Measurements from ENCODE around the gene TMPRSS13. TPM values are rescaled to one million over a fixed set of nuclear protein-coding genes. Genes with fewer than 3 reads are reported as not detected.
A peak's percentile ranks its signal among the peaks of the same experiment; 100 is the strongest.

The TMPRSS13 gene
- total RNA-seq, 1 donor from 2014 or later: 0.39 TPM

DNA sequence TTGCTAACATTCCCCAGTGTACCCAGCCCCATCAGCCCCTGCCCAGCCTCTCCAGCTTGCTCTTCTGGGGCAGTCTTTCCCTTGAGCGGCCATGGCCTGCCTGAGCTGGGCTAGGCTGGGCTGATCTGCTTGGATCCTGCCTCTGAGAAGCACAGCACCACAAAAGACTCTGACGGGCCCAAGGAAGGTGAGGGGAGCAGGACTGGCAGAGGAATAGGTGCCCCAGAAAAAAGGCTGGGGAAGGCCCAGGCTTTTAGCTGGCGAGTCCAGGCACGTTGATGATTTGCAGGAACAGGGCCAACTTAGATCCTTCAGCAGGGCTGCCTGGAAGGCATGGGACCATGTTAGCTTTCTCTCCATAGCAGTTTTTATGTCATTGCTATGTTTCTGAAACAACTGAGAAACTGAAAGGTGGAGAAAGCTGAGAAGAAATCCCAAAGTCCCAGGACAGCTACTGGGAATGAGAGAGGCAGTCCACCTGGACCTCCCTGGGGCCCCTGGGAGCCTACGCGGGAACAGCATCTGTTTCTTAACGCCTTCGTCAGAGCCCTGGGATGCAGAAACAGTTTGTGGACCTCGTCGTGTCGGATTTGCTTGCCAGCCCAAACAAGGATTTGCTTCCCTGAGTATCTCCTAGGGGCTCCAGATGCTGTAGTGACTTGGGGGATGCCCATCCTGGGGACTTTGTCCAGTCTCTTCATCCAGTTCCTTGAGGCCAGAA lies 28.3 kb downstream of the TMPRSS13 start:
- DNase-seq (ENCODE audit: low spot score): peak; percentile 85

DNA sequence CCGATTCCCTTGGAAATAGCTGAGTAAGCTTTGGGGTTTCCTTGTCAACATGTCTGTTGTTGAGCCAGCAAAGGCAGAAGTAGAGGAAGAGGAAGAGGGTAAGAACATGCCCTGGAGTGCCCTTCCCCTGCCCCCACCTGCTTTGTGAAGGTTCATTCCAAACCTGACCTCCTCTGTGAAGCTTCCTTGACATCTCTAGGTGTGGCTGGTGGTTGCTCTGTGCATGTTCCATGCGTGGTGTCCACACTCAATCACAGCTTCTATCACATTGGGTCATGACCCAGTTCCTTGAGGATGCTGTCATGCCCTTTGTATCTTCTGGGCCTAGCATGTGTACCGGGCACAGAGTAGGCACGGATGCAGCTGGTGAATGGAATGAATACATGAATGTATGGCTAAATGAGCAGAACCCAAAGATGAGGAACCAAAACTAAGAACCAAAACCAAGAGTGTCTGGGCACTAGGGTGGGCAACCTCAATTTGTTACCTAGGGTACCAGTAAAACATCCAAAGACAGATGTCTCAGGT lies 29.0 kb downstream of the TMPRSS13 start:
- peak; percentile 28 for DNase-seq (ENCODE audit: low spot score)

DNA sequence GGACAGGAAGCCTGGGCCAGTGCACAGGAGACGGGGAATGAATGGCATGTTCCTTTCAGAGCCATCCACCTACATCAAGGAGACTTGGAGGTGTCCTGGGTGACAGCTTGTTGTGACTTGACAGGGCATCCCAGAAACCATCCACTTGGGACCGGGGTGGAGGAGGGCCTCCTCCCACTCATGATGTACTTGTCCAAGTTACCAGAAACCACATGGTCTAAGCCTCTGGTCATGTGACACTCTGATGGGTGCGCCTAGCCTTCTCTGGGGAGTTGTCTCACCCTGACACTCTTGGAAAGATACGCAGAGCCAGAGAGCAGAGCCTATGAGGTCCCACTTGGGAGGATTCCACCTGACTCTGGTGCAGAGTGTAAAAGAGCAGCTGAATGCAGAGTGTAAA lies 31.1 kb downstream of the TMPRSS13 start:
- DNase-seq (ENCODE audit: low spot score): peak; percentile 69

DNA sequence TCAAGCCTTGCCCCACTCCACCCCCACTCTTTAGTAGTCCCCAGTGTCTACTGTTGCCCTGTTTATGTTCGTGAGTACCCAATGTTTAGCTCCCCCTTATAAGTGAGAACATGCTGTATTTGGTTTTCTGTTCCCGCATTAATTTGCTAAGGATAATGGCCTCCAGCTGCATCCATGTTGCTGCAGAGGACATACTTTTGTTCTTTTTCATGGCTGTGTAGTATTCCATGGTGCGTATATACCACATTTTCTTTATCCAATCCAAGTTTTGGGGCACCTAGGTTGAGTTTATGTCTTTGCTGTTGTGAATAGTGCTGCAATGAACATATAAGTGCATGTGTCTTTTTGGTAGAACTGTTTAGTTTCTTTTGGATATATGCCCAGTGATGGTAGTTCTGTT lies 36.6 kb downstream of the TMPRSS13 start:
- no peak for DNase-seq (ENCODE audit: low spot score)

DNA sequence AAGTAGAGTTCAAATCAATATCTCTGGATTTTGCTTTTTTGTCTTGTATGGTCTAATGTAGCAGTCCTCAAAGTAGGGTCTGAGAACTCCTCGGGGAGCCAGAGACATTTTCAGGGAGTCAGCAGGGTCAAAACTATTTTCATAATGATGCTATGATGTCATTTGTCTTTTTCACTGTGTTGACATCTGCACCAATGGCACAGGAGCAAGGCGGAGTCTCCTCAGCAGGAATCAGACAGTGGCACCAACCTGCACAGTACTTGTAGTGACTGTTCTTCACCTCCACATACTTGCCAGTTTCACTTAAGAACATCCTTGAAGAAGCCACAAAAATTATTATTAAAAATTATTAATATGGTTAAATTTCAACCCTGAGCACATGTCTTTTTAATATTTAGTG lies 37.8 kb downstream of the TMPRSS13 start:
- no peak for DNase-seq (ENCODE audit: low spot score)

DNA sequence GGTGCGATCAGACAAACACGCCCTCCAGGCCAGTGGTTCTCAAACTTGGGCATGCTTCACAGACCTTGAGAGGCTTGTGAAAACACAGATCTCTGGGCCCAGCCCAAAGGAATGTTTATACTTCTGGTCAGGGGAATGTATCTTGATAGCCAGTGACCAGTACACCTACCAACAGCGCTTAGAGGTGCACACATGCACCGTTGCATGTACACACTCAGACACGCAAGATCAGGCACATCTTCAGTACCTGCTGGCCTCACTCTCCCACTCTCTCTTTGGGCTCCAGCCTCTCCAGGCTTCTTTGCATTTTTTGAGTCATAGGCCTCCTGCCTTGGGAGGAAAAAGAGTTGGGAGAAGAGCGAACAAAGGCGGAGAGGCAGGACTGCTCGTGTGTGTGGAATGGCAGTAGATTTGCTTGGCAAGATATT lies 41.0 kb downstream of the TMPRSS13 start:
- peak; percentile 47 for DNase-seq (ENCODE audit: low spot score)

DNA sequence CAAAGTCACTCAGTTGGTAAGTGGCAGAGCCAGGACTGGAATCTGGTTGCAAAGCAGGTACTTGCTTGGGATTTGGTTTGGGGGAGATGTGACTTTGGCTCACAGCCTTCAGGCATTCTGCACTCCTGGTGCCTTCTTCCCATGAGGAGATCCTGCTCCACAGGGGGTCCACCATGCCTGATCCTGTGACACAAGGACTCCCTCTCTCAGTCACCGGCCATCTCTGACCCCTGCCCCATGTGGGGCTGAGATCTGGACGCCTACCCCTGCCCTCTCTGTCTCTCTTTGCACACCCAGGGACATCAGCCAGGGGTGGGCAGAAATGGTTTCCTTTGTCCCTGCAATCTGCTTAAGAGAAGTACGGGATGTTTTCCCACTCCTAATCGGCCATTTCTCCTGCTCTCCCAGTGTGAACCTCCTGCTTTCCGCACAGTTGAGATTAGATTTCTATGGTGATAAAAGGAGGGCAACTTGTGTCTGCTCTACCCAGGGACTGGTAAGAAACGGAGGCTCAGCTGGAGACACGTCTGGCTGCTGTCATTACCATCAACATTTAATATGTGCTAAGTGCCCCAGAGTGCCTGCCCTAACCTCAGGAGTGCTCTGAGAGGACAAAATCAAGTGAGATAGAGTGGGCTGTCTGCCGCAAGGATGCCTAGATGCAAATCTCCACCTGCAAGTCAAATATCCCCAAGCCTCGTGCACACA lies 41.6 kb downstream of the TMPRSS13 start:
- DNase-seq (ENCODE audit: low spot score): no peak

DNA sequence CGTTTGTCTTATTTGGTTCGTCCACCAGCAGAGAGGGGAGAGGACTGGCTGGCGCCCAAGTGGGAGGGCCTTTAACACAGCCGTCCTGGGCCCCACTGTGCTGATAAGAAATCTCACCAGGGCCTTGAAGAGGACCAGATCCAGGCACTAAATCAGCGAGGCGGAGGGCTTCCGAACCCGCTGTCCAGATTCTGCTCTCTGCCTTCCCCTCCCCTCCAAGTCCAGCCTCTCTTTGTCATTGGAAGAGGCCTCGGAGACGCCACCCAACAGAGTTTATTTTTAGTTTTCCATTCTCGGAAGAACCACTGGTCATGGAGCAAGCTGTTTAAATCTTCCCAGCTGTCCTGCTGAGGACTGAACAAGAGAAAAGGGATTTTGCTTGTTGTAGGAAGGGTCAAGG lies 43.4 kb downstream of the TMPRSS13 start:
- DNase-seq (ENCODE audit: low spot score): no peak

DNA sequence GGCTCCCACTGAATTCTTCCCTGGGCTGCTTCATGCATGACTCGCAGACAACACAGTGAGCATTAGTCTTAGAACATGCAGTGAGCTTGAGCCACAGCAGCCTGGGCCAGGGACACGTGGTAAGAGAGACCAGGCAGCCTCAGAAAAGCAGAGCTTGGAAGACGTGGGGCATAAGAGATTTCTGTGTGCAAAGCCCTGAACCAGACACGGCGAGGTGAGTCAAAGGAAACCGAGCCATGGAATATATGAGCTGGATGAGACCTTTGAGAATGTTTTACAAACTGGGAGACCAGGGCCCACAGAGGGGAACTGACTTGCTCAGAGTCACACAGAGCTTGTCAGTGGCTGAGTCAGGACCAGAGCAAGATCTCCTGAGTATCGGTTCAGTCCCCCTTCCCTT lies 44.2 kb downstream of the TMPRSS13 start:
- DNase-seq (ENCODE audit: low spot score): no peak

DNA sequence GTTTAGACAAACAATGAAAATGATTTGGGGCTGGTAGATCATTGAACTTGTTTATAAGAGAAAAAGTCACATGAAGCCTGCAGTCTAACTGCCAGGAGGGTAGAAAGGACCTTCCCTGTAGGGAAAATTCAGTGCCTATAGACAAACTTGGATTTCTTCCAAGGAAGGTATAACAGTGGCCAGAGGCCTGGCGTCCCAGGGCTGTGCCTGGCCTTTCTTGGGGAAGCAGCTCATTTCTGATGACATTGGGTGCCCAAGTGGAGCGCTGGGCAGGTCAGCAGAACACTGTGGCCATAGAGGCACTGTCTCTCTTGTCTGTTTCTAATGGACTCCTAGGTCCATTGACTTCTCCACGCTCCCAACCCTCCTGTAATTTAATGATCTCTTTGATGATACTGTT lies 46.1 kb downstream of the TMPRSS13 start:
- no peak for DNase-seq (ENCODE audit: low spot score)

DNA sequence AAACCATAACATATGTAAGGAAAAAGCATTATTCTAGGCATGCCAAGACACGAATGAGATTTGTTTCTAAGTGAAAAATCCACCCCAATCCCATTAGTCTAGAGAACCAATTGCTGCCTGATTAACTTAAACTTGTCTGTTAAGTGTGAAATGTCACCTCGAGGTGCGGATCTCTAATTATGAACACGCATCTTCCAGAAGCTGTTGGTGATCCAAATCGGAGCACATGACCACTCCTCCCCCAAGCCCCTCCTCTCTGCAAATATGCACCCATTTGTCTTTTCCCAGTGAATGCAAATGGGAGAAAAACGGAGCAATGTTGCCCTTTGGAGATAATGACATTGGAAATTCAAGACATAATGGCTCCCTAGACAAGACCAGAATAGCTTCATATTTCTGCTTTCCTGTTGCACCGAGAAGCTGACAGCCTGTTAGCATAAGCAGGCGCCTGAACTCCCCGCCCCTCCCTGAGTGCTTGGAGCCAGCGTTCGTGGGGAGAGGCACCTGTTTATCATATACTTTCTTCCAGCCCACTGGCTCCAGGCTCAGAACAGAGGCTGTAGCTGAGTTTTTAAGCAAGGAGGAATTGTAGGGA lies 46.8 kb downstream of the TMPRSS13 start:
- peak; percentile 64 for DNase-seq (ENCODE audit: low spot score)

DNA sequence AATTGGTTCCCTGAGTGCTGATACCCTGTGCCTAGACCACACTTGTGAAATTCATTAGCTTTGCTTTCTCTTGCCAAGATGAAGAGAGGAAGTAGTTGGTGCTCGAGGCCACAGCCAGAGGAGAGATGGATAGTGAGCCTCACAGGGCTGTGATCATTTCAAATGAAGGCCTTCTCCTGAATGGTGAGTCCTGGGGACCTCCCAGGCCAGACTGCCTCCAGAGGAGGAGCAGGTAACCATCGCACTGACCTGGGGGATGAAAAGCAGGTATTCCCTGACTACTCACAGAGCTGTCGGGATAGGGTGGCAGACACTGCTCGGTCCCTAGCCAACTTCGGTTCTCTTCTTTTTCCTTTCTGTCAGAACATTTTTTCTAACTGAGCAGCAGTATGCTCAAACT lies 48.0 kb downstream of the TMPRSS13 start:
- peak; percentile 26 for DNase-seq (ENCODE audit: low spot score)

DNA sequence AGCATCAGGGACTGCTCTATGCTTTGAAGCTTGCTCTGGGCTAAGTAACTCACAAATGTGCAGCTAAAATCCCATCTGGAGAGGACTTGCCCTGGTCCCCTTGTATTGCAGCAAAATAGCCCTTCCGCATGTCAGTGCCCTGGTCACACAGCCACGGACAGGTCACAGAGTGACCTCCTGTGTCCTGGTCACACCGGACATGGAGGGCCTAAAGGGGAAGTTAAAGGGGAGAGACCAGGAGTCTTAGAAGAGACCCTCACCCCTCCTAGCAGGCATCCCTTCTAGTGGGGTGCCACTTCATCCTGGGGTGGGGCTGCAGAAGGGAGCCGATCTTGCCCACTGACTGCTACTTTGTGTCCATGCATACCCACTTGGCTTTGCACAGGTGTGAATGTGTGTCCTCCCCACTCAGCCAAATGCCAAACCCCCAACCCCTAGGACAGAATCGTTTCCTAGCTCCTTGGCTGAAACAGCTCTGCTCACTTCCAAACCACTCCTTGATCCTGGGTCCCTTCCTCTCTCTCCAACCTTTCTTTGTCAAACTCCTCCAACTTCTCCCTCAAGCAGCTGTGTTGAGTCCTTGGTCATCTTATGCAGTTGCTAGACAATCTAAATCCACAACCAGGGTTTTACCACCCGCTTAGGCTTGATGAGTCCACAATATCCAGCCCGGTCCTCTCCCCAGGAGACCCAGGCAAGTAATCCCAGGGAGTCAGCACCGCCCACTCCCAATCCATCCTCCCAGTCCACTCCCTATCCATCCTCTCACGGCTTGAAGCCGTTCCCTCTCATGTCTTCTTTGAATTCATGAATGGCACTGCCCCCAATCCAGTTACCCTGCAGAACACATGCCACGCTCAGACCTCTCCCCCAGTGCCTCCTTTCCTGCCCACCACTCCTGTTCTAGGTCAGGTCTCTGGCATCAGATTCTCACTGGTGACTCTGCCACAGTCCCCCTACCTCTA lies 49.4 kb downstream of the TMPRSS13 start:
- peak; percentile 81 for DNase-seq (ENCODE audit: low spot score)

DNA sequence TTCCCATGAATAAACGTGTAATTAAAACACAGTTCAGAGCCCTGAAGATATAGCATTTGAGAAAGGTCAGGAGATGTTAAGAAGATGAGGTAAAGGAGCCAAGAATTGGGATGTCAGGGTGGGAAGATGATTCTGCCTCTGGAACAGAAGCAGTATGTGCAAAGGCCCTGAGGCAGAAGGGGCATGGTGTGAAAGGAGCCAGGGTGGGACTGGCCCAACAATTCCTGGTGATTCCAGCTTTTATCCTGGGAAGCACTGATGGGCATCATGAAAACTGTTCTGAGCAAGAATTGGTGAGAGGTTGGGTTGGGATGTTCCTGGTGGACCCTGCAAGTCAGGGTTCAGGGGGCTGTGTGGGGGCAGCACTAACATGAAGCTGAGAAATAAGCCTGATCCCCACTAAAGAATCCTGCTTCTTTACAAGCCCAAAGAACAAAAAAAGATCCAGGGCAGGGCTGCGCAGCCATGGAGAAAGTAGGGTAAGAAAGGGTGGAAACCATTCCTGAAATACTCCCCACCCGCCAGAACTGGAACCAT lies 50.2 kb downstream of the TMPRSS13 start:
- peak; percentile 67 for DNase-seq (ENCODE audit: low spot score)

DNA sequence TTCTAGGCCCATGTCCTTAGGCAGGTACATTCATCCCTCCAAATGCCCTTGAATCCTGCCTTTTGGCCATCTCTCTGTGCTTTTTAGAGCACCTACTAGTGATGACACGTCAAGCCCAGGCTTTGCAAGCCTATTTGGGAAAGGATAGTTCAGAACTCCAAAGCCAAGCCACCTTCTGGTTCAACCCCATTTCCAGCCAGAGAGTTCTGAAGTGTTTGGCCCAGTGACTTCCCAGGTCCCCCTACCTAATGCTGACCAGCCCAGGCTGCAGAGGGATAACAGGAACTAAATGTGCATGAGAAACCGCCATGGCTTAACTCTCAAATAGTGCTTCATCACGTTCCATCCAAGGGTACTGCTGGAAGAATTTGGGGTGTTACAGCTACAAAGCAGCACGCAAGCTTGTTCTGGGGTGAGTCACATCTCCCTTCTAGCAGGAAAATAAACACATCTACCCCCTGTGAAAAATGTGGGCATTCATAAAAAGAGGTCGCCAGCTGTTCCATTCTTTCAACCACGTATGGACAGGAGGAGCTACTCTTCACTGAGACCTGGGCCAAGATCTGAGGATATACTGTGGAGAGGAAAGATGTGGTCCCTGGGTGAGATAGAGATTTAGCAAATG lies 50.8 kb downstream of the TMPRSS13 start:
- peak; percentile 12 for DNase-seq (ENCODE audit: low spot score)

DNA sequence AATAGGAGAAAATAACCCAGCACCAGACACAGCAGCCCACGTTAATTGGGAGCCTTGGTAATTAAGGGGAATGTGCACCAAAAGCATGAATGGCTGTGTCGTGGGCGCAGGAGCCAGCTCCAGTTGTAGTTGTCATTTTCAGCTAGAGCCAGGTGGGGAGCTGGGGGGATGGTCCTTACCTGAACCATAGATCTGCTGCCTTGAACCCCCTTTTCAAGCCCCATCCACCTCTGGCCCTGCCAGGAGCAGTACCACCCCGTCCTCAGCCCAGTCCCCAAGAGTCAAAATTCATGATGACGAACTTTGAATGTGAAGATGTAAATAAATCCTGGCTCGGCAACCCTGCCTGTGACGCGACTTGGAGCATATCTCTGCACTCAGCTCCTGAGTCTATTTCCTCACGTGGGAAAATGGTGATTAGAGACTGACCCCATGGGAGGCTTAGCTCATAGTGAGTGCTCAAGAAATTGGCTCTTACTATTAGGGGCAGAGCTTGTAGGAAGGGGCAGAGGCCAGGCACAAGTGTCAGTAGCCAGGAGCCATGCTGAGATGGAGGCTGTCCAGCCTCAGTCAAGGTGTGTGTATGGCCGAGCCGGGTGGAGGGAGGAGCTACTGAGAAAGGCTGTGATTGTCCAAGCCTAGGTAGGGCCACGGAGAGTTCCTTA lies 52.0 kb downstream of the TMPRSS13 start:
- DNase-seq (ENCODE audit: low spot score): peak; percentile 80

DNA sequence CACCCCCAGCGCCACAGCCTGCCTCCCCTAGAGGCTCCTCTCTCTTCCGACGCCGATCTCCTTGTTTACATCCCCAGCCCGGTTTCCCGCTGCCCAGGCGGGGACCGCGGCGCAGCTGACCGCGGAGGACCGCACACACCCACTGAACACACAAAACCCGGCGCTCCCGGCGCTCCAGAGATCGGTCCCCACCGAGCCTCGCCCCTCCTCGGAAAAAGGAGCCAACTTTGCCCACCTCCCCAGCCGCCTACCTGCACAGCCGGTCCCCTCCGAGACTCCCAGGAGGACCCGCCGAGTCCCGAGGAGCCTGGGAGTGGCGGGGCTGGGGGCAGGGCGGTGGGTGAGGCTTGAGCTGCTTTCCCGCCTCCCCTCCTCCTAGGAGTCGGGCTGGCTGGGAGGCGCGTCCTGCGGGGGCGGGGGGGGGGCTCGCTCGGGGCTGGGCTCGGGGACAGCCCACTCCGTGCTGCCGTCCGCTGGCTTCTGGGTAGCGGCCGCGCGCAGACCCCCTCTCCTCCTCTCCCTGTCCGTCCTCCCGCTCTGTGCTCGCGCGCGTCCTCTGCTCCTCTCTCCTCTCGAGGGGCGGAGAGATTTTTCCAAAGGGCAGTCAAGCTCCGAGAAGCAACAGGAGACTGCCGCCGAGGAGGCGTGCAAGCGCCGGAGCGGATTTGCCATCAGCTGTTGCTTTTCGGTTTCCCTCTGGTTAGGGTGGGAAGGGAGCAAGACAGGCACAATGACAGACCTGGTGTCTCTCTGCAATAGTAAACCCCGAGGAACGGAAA lies 52.7 kb downstream of the TMPRSS13 start, which contains the start of gene FXYD6:
Gene FXYD6, minus strand, starts transcription at position 318 of the 779 bp plus-strand sequence. CDS start 33,882 bp downstream, outside the sequence.
- DNase-seq (ENCODE audit: low spot score): peak; percentile 85

DNA sequence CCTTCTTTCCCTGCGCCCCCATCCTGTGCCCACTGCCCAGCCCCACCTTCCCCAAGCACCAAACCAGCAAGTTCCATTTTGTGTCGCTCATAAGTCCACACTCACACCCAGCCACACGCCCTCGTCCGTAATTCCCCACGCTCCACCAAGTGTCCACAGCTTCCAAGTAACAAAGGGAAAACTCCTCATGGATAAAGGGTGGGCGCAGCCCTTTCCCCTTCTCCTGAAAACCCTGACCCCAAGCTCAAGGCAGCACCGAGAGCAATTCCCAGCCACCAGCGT lies 53.2 kb downstream of the TMPRSS13 start:
- no peak for DNase-seq (ENCODE audit: low spot score)
